MV-4-11 (cell line): ENCODE measurements around the gene OCA2.
"Not testable (repeated sequence)": the region's sequence is repeated elsewhere in the genome, so short reads cannot be mapped to it uniquely, and the experiment has no call there.

Source experiments
- DNase-seq: peaks from one replicate; lab custom pipeline; 2025; lab: John Stamatoyannopoulos, UW

The OCA2 gene

DNA sequence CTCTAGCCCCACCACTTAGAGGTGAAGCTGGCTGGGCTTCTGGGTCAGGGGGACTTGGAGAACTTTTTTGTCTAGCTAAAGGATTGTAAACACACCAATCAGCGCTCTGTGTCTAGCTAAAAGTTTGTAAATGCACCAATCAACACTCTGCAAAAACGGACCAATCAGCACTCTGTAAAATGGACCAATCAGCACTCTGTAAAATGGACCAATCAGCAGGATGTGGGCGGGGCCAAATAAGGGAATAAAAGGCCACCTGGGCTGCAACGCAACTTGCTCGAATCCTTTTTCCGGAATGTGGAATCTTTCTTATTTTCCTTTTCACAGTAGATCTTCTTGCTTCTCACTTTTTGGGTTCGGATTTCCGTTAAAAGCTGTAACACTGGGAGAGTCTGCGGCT is 385.3 kb downstream of the OCA2 start:
- DNase-seq, result not testable (repeated sequence)

- peak; percentile 5 for DNase-seq
Observed at GRCh38 chr15:27707257-27707656, 391.9 kb downstream of the OCA2 start.

DNA sequence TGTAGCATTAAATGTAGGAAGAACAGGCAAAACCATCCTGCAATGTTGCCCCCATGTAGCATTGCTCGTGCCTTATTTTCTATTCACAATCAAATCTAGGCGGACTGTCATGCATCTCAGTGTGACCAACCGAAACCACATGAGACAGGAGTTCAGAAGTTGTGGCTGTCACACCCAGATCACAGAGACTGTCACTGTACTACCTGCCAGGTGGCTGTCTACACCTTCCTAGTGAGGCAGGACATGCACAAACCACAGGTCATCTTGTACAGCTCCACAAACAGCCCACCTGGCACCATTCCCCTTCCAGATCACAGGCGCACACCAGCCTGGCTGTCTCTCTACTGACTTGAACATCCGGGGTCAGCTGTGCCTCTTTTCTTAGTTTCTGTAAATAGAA is 392.8 kb downstream of the OCA2 start:
- DNase-seq, result no peak

DNA sequence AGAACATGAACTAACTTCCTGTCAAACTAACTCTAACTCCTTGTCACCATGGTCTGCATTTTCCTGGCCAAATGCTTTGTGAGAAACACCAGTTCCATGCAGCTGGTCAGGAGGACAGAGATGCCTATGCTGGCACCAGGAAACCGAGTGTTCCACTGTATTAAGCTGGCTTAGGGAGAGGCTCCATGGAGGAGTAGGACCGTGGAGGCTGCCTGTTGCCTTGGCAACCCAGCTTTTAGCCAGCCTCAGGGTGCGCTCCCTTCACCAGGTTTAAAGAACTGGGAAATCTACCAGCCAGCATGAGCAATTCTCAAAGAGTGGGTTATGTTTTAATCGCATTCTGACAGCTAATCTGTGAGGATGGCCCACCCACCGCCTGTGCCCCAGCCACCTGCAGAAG is 394.1 kb downstream of the OCA2 start:
- DNase-seq, result no peak
